ENCODE data around the gene VAC14.

DNA sequence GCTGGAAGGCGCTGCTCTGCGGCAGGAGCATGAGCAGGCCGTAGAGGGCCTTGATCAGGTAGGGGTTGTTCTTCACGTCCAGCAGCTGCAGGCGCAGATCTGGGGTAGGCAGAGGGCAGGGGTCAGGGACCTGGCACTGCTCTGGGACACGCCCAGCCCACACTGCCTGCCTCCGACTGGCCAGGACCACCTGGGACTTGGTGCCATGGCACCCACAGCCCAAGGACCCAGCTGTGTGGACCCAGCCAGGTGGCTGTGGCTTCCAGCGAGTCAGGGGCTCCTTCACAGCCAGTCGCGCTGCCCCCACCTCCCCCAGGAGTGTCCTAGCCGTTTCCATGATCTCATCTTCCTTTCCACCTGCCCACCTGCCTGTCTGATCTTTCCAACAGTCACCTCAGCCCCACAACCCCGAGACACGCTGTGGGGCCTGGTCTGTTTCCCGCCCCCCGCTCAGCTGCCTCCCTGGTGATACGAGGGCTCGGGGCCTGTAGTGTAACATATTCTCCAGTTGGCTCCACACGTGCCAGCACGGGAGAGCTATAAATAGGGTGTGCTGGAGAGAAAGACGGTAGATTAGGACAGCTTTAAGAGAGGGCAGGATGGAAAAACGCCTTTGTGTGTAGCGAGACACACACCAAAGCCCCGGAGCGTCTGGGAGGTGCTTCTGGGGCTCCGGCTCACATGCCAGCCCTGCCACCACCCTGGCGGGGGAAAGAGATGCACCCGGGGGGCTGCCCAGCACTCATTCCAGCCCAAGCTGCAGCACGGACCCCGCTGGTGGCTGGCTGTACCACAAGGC is 107.9 kb downstream of the VAC14 start:
- TF ChIP-seq, protein P1, sequence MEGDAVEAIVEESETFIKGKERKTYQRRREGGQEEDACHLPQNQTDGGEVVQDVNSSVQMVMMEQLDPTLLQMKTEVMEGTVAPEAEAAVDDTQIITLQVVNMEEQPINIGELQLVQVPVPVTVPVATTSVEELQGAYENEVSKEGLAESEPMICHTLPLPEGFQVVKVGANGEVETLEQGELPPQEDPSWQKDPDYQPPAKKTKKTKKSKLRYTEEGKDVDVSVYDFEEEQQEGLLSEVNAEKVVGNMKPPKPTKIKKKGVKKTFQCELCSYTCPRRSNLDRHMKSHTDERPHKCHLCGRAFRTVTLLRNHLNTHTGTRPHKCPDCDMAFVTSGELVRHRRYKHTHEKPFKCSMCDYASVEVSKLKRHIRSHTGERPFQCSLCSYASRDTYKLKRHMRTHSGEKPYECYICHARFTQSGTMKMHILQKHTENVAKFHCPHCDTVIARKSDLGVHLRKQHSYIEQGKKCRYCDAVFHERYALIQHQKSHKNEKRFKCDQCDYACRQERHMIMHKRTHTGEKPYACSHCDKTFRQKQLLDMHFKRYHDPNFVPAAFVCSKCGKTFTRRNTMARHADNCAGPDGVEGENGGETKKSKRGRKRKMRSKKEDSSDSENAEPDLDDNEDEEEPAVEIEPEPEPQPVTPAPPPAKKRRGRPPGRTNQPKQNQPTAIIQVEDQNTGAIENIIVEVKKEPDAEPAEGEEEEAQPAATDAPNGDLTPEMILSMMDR (IDR thresholded peaks at IDR 0.05), result peak in 2 of 3 experiments; percentile 1 to 7
- TF ChIP-seq POLR2AphosphoS5 (IDR thresholded peaks at IDR 0.05) (peak; percentile 82 to 88), EP300 (IDR thresholded peaks at IDR 0.05) (no peak), POLR2A (IDR thresholded peaks at IDR 0.05; ENCODE audit: low read depth) (peak; percentile 10)

Measured in esophagus muscularis mucosa (tissue), 4 donors.